Measurements from ENCODE around the gene XXYLT1. TPM values are rescaled to one million over a fixed set of nuclear protein-coding genes. Genes with fewer than 3 reads are reported as not detected.

Gene XXYLT1
- total RNA-seq, 3 donors from 2014 or later = 10.0 to 10.7 (median 10.2) TPM

- TF ChIP-seq, protein P1, sequence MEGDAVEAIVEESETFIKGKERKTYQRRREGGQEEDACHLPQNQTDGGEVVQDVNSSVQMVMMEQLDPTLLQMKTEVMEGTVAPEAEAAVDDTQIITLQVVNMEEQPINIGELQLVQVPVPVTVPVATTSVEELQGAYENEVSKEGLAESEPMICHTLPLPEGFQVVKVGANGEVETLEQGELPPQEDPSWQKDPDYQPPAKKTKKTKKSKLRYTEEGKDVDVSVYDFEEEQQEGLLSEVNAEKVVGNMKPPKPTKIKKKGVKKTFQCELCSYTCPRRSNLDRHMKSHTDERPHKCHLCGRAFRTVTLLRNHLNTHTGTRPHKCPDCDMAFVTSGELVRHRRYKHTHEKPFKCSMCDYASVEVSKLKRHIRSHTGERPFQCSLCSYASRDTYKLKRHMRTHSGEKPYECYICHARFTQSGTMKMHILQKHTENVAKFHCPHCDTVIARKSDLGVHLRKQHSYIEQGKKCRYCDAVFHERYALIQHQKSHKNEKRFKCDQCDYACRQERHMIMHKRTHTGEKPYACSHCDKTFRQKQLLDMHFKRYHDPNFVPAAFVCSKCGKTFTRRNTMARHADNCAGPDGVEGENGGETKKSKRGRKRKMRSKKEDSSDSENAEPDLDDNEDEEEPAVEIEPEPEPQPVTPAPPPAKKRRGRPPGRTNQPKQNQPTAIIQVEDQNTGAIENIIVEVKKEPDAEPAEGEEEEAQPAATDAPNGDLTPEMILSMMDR (IDR thresholded peaks at IDR 0.05) = no peak
- intact Hi-C loops (cut with DNase I, micrococcal nuclease) = no loop called here
- Histone ChIP-seq H3K36me3 (ENCODE audit: low read depth) (no peaks in the 10 kb centered on the region), H3K4me1 (ENCODE audit: low read depth) (peaks cover 2% of the 10 kb centered on the region), H3K9me3 (no peaks in the 10 kb centered on the region), H3K4me3 (no peak overlapping the region)
- no peak for ATAC-seq
- no peak for DNase-seq
Observed at GRCh38 chr3:195183071-195183776, 87.7 kb downstream of the XXYLT1 start.

- peak; percentile 57 for ATAC-seq
- no peak for DNase-seq
- intact Hi-C loops (cut with DNase I, micrococcal nuclease) = no loop called here
- H3K9me3 ChIP-seq = no peaks in the 10 kb centered on the region
- no peaks in the 10 kb centered on the region for H3K36me3 ChIP-seq (ENCODE audit: low read depth)
- H3K4me3 ChIP-seq = no peak overlapping the region
- peaks cover 2% of the 10 kb centered on the region for H3K4me1 ChIP-seq (ENCODE audit: low read depth)
- TF ChIP-seq, protein P1 (IDR thresholded peaks at IDR 0.05) = no peak
Observed at GRCh38 chr3:195182470-195182795, 88.5 kb downstream of the XXYLT1 start.

DNA sequence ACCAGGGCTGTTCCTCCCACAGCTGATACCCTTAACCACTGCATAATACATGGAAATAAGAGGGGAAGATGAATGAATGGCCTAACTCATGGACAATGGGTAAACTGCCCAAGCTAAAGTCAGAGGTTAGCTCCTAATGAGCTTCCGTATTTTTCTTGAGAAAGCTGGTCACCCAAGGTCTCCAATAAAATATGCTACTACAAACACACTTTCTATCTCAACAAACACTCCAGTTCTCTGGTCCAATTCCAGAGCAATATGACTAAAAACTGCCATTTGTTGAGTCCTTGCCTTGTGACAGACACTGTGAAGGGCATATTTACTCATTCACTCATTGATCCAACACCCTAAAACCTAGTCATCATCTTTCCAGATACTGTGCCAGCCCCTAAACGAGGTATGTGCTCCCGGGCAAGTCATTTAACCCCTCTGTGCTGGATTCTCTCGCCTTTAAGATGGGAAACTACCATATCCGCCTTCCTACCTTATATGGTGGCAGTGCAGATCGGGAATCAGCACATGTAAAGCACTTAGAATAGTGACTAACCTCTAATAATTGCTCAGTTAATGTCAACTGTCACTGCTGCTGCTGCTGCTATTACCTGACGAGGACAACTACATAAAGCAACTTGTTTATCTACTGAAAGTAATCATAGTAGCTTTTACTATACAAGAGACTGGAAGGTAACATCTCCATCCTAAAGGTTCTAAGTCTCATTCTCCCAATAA, 89.1 kb downstream of the XXYLT1 start:
- DNase-seq (no peak), ATAC-seq (no peak)
- Histone ChIP-seq H3K9me3 (no peaks in the 10 kb centered on the region), H3K36me3 (ENCODE audit: low read depth) (no peaks in the 10 kb centered on the region), H3K4me1 (ENCODE audit: low read depth) (peaks cover 2% of the 10 kb centered on the region), H3K4me3 (no peak overlapping the region)
- TF ChIP-seq, protein P1 (IDR thresholded peaks at IDR 0.05) = no peak
- intact Hi-C loops (cut with DNase I, micrococcal nuclease) = no loop called here

GRCh38 chr3:195181113-195181498, 89.9 kb downstream of the XXYLT1 start:
- ATAC-seq = no peak
- Histone ChIP-seq H3K9me3 (no peaks in the 10 kb centered on the region), H3K4me1 (ENCODE audit: low read depth) (peaks cover 2% of the 10 kb centered on the region), H3K4me3 (no peak overlapping the region), H3K36me3 (ENCODE audit: low read depth) (no peaks in the 10 kb centered on the region)
- TF ChIP-seq, protein P1 (IDR thresholded peaks at IDR 0.05) = no peak
- DNase-seq = no peak
- intact Hi-C loops (cut with DNase I, micrococcal nuclease) = no loop called here

- Histone ChIP-seq H3K4me1 (ENCODE audit: low read depth) (peaks cover 2% of the 10 kb centered on the region), H3K9me3 (no peaks in the 10 kb centered on the region), H3K36me3 (ENCODE audit: low read depth) (no peaks in the 10 kb centered on the region), H3K4me3 (no peak overlapping the region)
- no peak for ATAC-seq
- intact Hi-C loops (cut with DNase I, micrococcal nuclease) = no loop called here
- TF ChIP-seq, protein P1 (IDR thresholded peaks at IDR 0.05) = no peak
- no peak for DNase-seq
Observed at GRCh38 chr3:195180490-195181112, 90.4 kb downstream of the XXYLT1 start.
